ENCODE measurements around the gene RAB11FIP4. TPM values are rescaled to one million over a fixed set of nuclear protein-coding genes. Genes with fewer than 3 reads are reported as not detected.

Gene RAB11FIP4
- total and polyA plus RNA-seq, 3 donors from 2014 or later: 44.3 to 104 (median 90.2) TPM

DNA sequence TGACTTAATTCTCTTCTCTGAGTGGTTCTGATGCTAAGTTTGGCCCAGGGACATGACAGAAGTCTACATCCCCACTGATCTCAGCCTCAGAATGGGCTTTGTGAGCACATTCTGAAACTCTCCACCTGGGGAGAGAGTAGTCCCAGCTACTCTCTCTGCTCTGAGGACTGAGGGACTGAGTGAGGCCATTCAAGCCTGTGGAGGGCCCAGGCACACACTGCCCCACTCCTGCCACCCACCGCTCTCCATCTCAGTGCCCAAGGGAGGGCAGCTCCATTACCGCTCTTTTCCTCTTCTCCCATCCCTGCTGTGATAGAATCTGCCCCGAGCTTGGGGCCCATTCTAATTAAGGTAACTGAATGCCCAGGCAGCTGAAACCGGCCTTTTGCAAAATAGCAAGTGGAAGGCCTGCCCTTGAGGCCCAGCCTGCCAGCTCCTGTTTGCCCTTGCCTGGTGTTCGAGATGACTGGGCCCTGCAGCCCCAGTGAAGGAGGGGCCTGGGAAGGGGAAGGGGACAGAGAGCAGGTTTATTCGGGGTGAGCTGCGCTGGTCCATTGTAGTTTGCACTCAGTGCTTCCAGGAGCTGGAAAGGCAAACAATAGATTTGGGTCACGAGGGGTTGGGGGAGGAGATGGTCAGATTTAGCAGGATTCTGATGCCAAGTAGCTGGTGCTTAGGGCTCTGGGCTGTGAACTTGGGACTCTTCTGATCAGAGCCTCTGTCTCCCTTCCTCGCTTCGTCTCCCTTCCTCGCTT lies 76.2 kb downstream of the RAB11FIP4 start:
- H3K4me3 ChIP-seq: no peak overlapping the region
- no peak overlapping the region for H3K27ac ChIP-seq
- no peaks in the 10 kb centered on the region for H3K27me3 ChIP-seq
- intact Hi-C loops (cut with DNase I; ENCODE audit: low total_unique reads): no loop called here
- whole genome bisulfite sequencing, 2 donors: 73 to 74% methylated on average over 11 of the region's 11 CpGs
- TF ChIP-seq, protein P1, sequence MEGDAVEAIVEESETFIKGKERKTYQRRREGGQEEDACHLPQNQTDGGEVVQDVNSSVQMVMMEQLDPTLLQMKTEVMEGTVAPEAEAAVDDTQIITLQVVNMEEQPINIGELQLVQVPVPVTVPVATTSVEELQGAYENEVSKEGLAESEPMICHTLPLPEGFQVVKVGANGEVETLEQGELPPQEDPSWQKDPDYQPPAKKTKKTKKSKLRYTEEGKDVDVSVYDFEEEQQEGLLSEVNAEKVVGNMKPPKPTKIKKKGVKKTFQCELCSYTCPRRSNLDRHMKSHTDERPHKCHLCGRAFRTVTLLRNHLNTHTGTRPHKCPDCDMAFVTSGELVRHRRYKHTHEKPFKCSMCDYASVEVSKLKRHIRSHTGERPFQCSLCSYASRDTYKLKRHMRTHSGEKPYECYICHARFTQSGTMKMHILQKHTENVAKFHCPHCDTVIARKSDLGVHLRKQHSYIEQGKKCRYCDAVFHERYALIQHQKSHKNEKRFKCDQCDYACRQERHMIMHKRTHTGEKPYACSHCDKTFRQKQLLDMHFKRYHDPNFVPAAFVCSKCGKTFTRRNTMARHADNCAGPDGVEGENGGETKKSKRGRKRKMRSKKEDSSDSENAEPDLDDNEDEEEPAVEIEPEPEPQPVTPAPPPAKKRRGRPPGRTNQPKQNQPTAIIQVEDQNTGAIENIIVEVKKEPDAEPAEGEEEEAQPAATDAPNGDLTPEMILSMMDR (IDR thresholded peaks at IDR 0.05): no peak
- TF ChIP-seq POLR2A (IDR thresholded peaks at IDR 0.05): no peak
- peak; percentile 41 for DNase-seq
- H3K36me3 ChIP-seq (ENCODE audit: low read depth, missing control alignments): no peaks in the 10 kb centered on the region
- no peaks in the 10 kb centered on the region for H3K9me3 ChIP-seq
- H3K4me1 ChIP-seq: no peaks in the 10 kb centered on the region

DNA sequence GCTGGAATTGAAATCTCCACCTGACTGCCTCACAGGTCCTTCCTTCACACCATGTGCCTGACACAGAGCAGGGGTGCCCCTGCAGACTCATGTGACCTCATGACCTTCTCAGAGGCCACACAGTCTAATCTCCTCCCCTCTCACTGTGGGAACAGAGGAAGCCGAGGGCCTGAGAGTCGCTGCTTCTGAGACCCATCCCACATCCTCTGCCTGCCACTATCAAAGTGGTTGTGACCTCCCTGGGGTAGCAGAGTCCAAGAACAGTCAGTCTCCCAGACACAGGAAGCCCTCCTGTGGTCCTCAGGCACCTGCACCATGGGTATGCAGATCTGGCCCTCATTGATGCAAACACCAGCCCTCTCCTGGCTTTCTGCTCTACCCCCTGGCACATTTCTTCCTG lies 78.5 kb downstream of the RAB11FIP4 start:
- Histone ChIP-seq H3K27me3 (no peaks in the 10 kb centered on the region), H3K4me3 (no peak overlapping the region), H3K9me3 (no peaks in the 10 kb centered on the region), H3K36me3 (ENCODE audit: low read depth, missing control alignments) (no peaks in the 10 kb centered on the region), H3K27ac (no peak overlapping the region), H3K4me1 (no peaks in the 10 kb centered on the region)
- DNase-seq: no peak
- intact Hi-C loops (cut with DNase I; ENCODE audit: low total_unique reads): no loop called here
- WGBS, 2 donors: 70% methylated on average over 2 of the region's 2 CpGs; no CpG with 5 or more reads in 1 of the 2 donors
- TF ChIP-seq, protein P1 (IDR thresholded peaks at IDR 0.05): no peak
- TF ChIP-seq POLR2A (IDR thresholded peaks at IDR 0.05): no peak

DNA sequence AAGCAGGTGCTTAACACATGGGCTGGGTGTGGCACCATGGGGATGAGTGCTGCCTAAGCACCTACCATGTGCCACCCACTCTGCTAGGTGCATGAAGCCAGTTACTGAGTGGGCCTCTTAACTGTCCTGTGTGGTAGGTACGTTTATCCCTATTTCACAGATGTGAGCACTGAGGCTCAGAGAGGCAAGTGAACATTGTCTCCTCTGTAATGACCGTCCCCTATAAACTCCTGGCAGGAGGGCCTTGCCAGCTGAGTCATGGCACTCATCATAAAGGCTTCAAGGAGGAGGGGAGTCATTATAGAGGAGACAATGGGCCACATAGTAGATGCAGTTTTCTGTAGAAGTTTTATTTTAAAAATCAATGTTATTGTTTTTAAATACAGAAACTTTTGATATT lies 79.1 kb downstream of the RAB11FIP4 start:
- DNase-seq: no peak
- Histone ChIP-seq H3K27ac (no peak overlapping the region), H3K4me3 (no peak overlapping the region), H3K4me1 (no peaks in the 10 kb centered on the region), H3K27me3 (no peaks in the 10 kb centered on the region), H3K36me3 (ENCODE audit: low read depth, missing control alignments) (no peaks in the 10 kb centered on the region), H3K9me3 (no peaks in the 10 kb centered on the region)
- 92 to 100% methylated on average over 2 of the region's 2 CpGs for WGBS, 2 donors
- TF ChIP-seq POLR2A (IDR thresholded peaks at IDR 0.05): no peak
- TF ChIP-seq, protein P1 (IDR thresholded peaks at IDR 0.05): no peak
- intact Hi-C loops (cut with DNase I; ENCODE audit: low total_unique reads): no loop called here

DNA sequence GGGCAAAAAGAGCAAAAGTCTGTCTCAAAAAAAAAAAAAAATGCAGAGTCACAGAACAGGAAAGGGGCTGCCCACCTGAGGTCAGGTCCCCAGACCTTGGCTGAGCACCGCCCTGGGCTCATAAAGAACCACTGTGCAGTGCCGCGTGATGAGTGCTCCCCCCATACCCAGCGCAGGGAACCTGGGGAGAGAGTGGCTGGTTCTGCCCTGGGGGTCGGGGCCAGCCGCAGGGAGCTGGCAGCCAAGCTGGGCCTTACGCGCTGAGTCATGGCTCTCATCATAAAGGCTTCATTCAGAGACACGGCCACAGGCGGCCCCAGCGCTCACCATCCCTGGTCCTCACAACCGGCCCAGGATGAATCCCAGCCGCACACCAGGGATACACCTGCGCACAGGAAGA lies 80.7 kb downstream of the RAB11FIP4 start:
- TF ChIP-seq, protein P1 (IDR thresholded peaks at IDR 0.05): no peak
- TF ChIP-seq POLR2A (IDR thresholded peaks at IDR 0.05): no peak
- 83 to 89% methylated on average over 11 to 14 of the region's 14 CpGs for WGBS, 2 donors

More for the DNA sequence above, 80.7 kb downstream of the RAB11FIP4 start:
- Histone ChIP-seq H3K27ac (no peak overlapping the region), H3K36me3 (ENCODE audit: low read depth, missing control alignments) (no peaks in the 10 kb centered on the region), H3K4me3 (no peak overlapping the region), H3K4me1 (no peaks in the 10 kb centered on the region), H3K27me3 (no peaks in the 10 kb centered on the region), H3K9me3 (no peaks in the 10 kb centered on the region)
- no peak for DNase-seq
- intact Hi-C loops (cut with DNase I; ENCODE audit: low total_unique reads): no loop called here
